Kidney (tissue), 14 donors: ENCODE measurements around the gene ALPL. TPM values are rescaled to one million over a fixed set of nuclear protein-coding genes. Genes with fewer than 3 reads are reported as not detected.

ENCODE experiments used
- DNase-seq, 5 donors: peaks; one replicate each; pipeline ENCODE4 v3.0.0-alpha.2; 2013 to 2020
- FAIRE-seq: peaks from 2 replicates; lab custom pipeline; 2012; peaks lifted over from hg19 to GRCh38; lab: Jason Lieb, UNC
- H3K27ac ChIP-seq, 2 donors: one replicate each; pipeline ENCODE4 v1.7.0; 2013; ENCODE audit warnings: low read depth in 2 of 2, low read length in 2 of 2, inconsistent platforms in 1 of 2
- H3K27me3 ChIP-seq: one replicate; pipeline ENCODE4 v1.7.1; 2013; ENCODE audit warnings: low read length, inconsistent platforms; ENCODE audit not compliant: control insufficient read depth, insufficient read depth
- H3K36me3 ChIP-seq, 3 donors: one replicate each; pipeline versions ENCODE4 v1.7.0 to v1.7.1; 2013; ENCODE audit warnings: low read length in 3 of 3, control low read depth in 1 of 3, inconsistent platforms in 1 of 3; ENCODE audit not compliant: insufficient read depth in 3 of 3, control insufficient read depth in 2 of 3
- H3K4me1 ChIP-seq, 3 donors: one replicate each; pipeline versions ENCODE4 v1.7.0 to v1.7.1; 2013; ENCODE audit warnings: low read length in 3 of 3, inconsistent platforms in 1 of 3, low read depth in 1 of 3; ENCODE audit not compliant: control insufficient read depth in 2 of 3, insufficient read depth in 2 of 3
- H3K4me3 ChIP-seq, 3 donors: one replicate each; pipeline versions ENCODE4 v1.7.0 to v1.8.1; 2013; ENCODE audit warnings: low read length in 3 of 3, control low read depth in 1 of 3, inconsistent platforms in 1 of 3
- H3K9ac ChIP-seq, 3 donors: one replicate each; pipeline versions ENCODE4 v1.7.0 to v1.7.1; 2013; ENCODE audit warnings: low read length in 3 of 3, control low read depth in 1 of 3, inconsistent platforms in 1 of 3
- H3K9me3 ChIP-seq, 3 donors: one replicate each; pipeline versions ENCODE4 v1.7.0 to v1.7.1; 2013; ENCODE audit warnings: low read length in 3 of 3, control low read depth in 1 of 3, inconsistent platforms in 1 of 3; ENCODE audit not compliant: control insufficient read depth in 2 of 3, insufficient read depth in 1 of 3
- intact Hi-C: fragments of 100-400 bp; cut with DNase I; formaldehyde crosslinking; loops from one replicate; pipeline ENCODE4 v1.11.1; 2022
- polyA plus RNA-seq: library from polyadenylated mRNA; stranded (reverse); fragments of 350-450 nt; fragmentation: Illumina TruSeq; extraction: RNeasy Lipid Tissue Mini Kit (QIAGEN cat#74804); gene quantifications from one replicate; pipeline ENCODE4 v1.2.3, GENCODE V29; 2014; ENCODE audit warnings: low read depth, low replicate concordance; ENCODE audit not compliant: insufficient read depth
- total RNA-seq: library from RNA; stranded (reverse); fragmentation: NEBNext Ultra II Directional; extraction: Animal tissue kit (Norgen Biotek cat#: 25700); gene quantifications from one replicate; pipeline ENCODE4 v1.2.1, GENCODE V29; 2021
- TF ChIP-seq, protein P1 (sequence below): IDR thresholded peaks from 3 replicates; pipeline ENCODE4 v1.5.1; 2012; ENCODE audit warnings: mild to moderate bottlenecking, moderate library complexity, borderline replicate concordance; ENCODE audit not compliant: insufficient read depth; ENCODE audit errors: extremely low read depth
- donor health status: control.
- donor health status: control.
- donor health status: control.
- donor health status: control.
- donor health status: control.
- donor health status: DM: yes; HTN: yes; CAD: no.
- donor health status: Normal renal cell carcinoma (clear cell type).

ALPL gene
- total and polyA plus RNA-seq, 2 donors from 2014 or later, result 8.4 to 133 TPM

DNA sequence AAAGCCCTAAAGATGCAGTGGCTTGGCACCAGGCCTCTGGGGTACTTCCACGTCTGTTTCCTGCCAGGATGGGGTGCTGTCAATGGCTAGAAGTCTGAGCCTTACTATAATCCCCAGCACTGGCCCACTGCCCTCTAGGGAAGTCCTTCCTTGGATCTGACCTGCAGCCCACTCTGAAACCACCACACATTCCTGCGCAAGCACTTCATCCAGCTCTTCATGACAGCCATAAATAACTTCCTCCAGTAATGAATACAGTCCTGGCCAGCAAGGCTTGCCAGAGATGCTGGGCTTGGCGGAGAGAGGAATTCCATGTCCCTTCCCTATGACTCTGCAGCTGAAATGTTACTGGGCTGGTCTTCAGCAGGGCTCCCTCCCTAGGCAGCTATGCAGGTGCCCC, 32.6 kb downstream of the ALPL start:
- TF ChIP-seq, protein P1, sequence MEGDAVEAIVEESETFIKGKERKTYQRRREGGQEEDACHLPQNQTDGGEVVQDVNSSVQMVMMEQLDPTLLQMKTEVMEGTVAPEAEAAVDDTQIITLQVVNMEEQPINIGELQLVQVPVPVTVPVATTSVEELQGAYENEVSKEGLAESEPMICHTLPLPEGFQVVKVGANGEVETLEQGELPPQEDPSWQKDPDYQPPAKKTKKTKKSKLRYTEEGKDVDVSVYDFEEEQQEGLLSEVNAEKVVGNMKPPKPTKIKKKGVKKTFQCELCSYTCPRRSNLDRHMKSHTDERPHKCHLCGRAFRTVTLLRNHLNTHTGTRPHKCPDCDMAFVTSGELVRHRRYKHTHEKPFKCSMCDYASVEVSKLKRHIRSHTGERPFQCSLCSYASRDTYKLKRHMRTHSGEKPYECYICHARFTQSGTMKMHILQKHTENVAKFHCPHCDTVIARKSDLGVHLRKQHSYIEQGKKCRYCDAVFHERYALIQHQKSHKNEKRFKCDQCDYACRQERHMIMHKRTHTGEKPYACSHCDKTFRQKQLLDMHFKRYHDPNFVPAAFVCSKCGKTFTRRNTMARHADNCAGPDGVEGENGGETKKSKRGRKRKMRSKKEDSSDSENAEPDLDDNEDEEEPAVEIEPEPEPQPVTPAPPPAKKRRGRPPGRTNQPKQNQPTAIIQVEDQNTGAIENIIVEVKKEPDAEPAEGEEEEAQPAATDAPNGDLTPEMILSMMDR, result no peak
- FAIRE-seq (no peak), DNase-seq (no peak)
- H3K4me1 ChIP-seq, result peaks cover 0 to 48% (median 33%) of the 10 kb centered on the region in 3 donors
- H3K9ac ChIP-seq, result no peak overlapping the region
- H3K4me3 ChIP-seq, result no peak overlapping the region
- intact Hi-C loops, result no loop called here
- no peaks in the 10 kb centered on the region for H3K36me3 ChIP-seq
- no peaks in the 10 kb centered on the region for H3K9me3 ChIP-seq
- H3K27ac ChIP-seq, result peak overlapping the region in 1 of 2 donors; percentile 29
- no peaks in the 10 kb centered on the region for H3K27me3 ChIP-seq

DNA sequence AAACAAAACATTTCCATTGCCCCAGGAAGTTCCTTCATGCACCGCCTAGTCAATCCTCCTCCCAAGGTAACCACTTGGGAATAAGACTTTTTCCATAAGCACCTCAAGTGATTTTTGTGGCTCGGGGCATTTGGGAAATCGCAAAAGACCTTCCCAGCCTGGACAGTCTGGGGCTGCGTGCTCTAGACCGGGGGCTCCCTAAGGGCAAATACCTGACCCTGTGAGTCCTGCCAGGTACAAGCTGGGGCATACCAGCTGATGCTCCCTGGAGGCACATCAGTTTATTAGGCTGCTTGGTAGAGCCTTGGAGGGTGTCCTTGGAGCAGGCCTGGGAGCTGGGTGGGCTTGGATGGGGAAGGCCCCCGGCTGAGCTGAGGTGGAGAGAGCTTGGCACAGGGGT, 34.4 kb downstream of the ALPL start:
- no peaks in the 10 kb centered on the region for H3K36me3 ChIP-seq
- intact Hi-C loops, result no loop called here
- DNase-seq (peak in 1 of 5 donors; percentile 26), FAIRE-seq (no peak)
- H3K9ac ChIP-seq, result no peak overlapping the region
- H3K9me3 ChIP-seq, result no peaks in the 10 kb centered on the region
- H3K27me3 ChIP-seq, result no peaks in the 10 kb centered on the region
- peak overlapping the region in 1 of 2 donors; percentile 7 for H3K27ac ChIP-seq
- H3K4me3 ChIP-seq, result no peak overlapping the region
- H3K4me1 ChIP-seq, result peaks cover 0 to 36% (median 20%) of the 10 kb centered on the region in 3 donors
- TF ChIP-seq, protein P1, result no peak

DNA sequence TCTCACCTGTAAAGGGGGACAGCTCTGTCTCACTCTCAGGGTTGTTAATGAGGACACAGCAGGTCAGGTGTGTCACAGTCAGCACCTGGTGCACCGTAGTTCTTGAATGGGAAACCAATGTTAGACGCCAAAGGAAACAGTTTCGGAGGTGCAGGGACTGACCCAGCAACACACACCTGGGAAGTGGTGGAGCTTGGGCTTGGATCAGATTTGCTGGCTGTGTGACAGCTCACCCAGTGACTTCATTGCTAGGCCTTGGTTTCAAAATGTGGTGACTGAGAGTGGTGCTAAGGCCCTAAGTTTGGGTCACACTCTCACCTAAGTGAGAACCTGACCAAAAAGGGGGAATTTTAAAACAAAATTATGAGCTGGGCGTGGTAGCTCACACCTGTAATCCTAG, 34.9 kb downstream of the ALPL start:
- Histone ChIP-seq H3K9ac (no peak overlapping the region), H3K27ac (peak overlapping the region in 1 of 2 donors; percentile 7), H3K4me3 (no peak overlapping the region), H3K36me3 (no peaks in the 10 kb centered on the region), H3K27me3 (no peaks in the 10 kb centered on the region), H3K4me1 (peaks cover 0 to 31% (median 15%) of the 10 kb centered on the region in 3 donors), H3K9me3 (no peaks in the 10 kb centered on the region)
- no peak for FAIRE-seq
- TF ChIP-seq, protein P1, result no peak
- DNase-seq, result no peak
- intact Hi-C loops, result no loop called here

DNA sequence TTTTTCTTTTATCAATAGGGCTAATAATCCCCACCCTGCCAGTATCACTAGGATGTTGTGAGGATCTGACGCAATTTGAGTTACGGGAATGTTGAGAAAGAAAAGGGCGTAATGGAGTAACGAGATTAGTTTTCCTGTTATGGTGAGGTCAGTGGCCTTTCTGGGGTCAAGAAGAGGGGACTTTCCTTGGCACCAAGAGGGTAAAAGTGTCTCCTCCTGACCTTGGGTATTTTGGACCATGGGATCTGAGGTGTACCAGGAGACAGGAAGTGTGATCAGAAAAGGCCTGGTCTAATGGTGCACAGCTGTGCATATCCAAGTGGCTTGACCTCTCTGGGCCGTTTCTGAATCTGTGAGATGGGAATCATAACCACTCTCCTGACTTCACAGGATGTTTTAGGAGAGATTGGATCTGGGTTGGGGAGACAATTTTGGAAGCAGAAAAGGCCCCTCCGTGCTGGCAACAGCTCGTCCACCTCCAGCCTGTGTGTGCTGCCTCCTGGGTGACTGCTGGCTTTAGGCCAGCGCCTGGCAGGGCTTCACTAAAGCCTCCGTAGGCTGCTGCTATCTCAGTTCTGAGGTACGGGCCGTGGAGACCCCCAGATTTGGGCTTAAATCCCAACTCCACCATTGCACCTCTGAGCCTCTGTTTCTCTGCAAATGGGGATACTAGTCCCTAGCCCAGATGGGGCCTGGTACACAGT, 37.1 kb downstream of the ALPL start:
- Histone ChIP-seq H3K9ac (peak overlapping the region in 1 of 3 donors; percentile 2), H3K36me3 (no peaks in the 10 kb centered on the region), H3K4me1 (peaks cover 0 to 20% (median 5%) of the 10 kb centered on the region in 3 donors), H3K27me3 (no peaks in the 10 kb centered on the region), H3K27ac (no peak overlapping the region), H3K4me3 (no peak overlapping the region), H3K9me3 (no peaks in the 10 kb centered on the region)
- TF ChIP-seq, protein P1, result no peak
- FAIRE-seq (no peak), DNase-seq (no peak)
- intact Hi-C loops, result no loop called here
